IPS DF 6.9 (cell line): ENCODE results near the gene EFHB.
A peak's percentile ranks its signal among the peaks of the same experiment; 100 is the strongest.
"Not testable (repeated sequence)": the region's sequence is repeated elsewhere in the genome, so short reads cannot be mapped to it uniquely, and the experiment has no call there.

Source experiments
- DNase-seq: peaks from one replicate; pipeline ENCODE4 v3.0.0-alpha.2; 2013; ENCODE audit warnings: low read depth, low spot score
- H3K27ac ChIP-seq: one replicate; pipeline ENCODE4 v1.5.1; 2013; ENCODE audit warnings: low read length, control low read depth
- H3K27me3 ChIP-seq: 2 replicates; pipeline ENCODE4 v1.6.1; 2013; ENCODE audit warnings: mild to moderate bottlenecking, low read length; ENCODE audit not compliant: control insufficient read depth, insufficient read depth
- H3K36me3 ChIP-seq: 2 replicates; pipeline ENCODE4 v1.6.1; 2013; ENCODE audit warnings: low read length; ENCODE audit not compliant: control insufficient read depth, insufficient read depth
- H3K4me1 ChIP-seq: 2 replicates; pipeline ENCODE4 v1.6.1; 2013; ENCODE audit warnings: low read length; ENCODE audit not compliant: control insufficient read depth, insufficient read depth
- H3K4me3 ChIP-seq: 2 replicates; pipeline ENCODE4 v1.5.1; 2013; ENCODE audit warnings: mild to moderate bottlenecking, low read length
- H3K9me3 ChIP-seq: 2 replicates; pipeline ENCODE4 v1.6.1; 2013; ENCODE audit warnings: low read length, inconsistent platforms; ENCODE audit not compliant: control insufficient read depth, insufficient read depth
- WGBS: extraction: QIAGEN DNeasy Blood & Tissue Kit; methylation state at CpG from one replicate; pipeline ENCODE4 v1.1.7; 2013; ENCODE audit warnings: mixed read lengths, missing lambda C conversion rate; ENCODE audit not compliant: insufficient read length, insufficient coverage; 5-methylcytosine and 5-hydroxymethylcytosine counted together

EFHB gene

GRCh38 chr3:19934098-19934566 is at the start of gene EFHB:
Gene EFHB, minus strand, starts transcription at chr3:19934217. Its CDS starts 199 bp downstream, at chr3:19934018.
- DNase-seq = peak; percentile 66
- Histone ChIP-seq H3K36me3 (no peaks in the 10 kb centered on the region), H3K4me3 (no peak within 1 kb of the TSS), H3K27me3 (no peaks in the 10 kb centered on the region), H3K9me3 (no peaks in the 10 kb centered on the region), H3K4me1 (no peaks in the 10 kb centered on the region), H3K27ac (no peak within 1 kb of the TSS)
- whole genome bisulfite sequencing = no CpG with 5 or more reads among the region's 5 CpGs

GRCh38 chr3:19972054-19972453 is 38.0 kb upstream of the EFHB start:
- no peaks in the 10 kb centered on the region for H3K9me3 ChIP-seq
- no peak for DNase-seq
- no peak overlapping the region for H3K27ac ChIP-seq
- H3K4me3 ChIP-seq = no peak overlapping the region
- no CpG with 5 or more reads among the region's 3 CpGs for WGBS
- H3K27me3 ChIP-seq = no peaks in the 10 kb centered on the region
- H3K36me3 ChIP-seq = no peaks in the 10 kb centered on the region; the same call in 1 of the 2 replicates
- no peaks in the 10 kb centered on the region for H3K4me1 ChIP-seq

DNA sequence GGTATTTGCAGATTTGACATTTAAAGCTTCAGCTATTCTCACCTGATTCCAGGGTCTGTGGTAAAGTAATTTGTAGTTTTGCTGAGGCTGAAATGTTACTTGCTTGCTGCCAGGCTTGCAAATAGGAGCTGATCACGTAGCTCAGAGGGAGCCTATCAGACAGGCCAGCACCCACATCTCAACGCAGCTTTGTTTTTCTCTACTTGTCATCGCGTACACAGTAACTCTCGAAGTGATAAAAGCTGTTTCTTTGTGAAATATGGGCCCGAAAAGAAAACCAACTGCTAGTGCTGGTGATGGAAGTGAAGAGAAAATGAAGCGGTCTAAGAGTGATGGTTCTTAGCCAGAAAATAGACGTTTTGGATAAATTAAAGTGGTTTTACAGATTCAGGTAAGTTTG is 36.3 kb upstream of the EFHB start:
- no peaks in the 10 kb centered on the region for H3K4me1 ChIP-seq
- H3K9me3 ChIP-seq = no peaks in the 10 kb centered on the region
- WGBS = 100% methylated on average over 1 of the region's 8 CpGs
- no peaks in the 10 kb centered on the region for H3K27me3 ChIP-seq
- no peak for DNase-seq
- no peak overlapping the region for H3K4me3 ChIP-seq
- H3K36me3 ChIP-seq = no peaks in the 10 kb centered on the region; the same call in 1 of the 2 replicates
- no peak overlapping the region for H3K27ac ChIP-seq

GRCh38 chr3:19967812-19968211 is 33.8 kb upstream of the EFHB start:
- H3K27me3 ChIP-seq = no peaks in the 10 kb centered on the region
- no peaks in the 10 kb centered on the region for H3K36me3 ChIP-seq
- no peak overlapping the region for H3K27ac ChIP-seq
- no peaks in the 10 kb centered on the region for H3K9me3 ChIP-seq
- no CpG with 5 or more reads among the region's 4 CpGs for WGBS
- no peak for DNase-seq
- no peaks in the 10 kb centered on the region for H3K4me1 ChIP-seq
- no peak overlapping the region for H3K4me3 ChIP-seq

DNA sequence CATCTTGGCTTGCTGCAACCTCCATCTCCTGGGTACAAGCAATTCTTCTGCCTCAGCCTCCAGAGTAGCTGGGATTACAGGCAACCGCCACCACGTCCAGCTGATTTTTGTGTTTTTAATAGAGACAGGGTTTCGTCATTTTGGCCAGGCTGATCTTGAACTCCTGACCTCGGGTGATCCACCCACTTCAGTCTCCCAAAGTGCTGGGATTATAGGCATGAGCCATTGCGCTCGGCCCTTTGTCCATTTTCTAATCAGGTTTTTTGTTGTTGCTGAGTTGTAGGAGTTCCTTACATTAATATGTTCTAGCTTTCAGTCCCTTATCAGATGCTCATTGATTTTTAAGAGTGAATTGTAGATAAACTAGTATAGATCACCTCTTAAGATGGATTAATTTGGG is 33.2 kb upstream of the EFHB start:
- Histone ChIP-seq H3K9me3 (no peaks in the 10 kb centered on the region), H3K27ac (no peak overlapping the region), H3K27me3 (no peaks in the 10 kb centered on the region), H3K36me3 (no peaks in the 10 kb centered on the region), H3K4me3 (no peak overlapping the region), H3K4me1 (no peaks in the 10 kb centered on the region)
- no peak for DNase-seq
- no CpG with 5 or more reads among the region's 6 CpGs for WGBS

DNA sequence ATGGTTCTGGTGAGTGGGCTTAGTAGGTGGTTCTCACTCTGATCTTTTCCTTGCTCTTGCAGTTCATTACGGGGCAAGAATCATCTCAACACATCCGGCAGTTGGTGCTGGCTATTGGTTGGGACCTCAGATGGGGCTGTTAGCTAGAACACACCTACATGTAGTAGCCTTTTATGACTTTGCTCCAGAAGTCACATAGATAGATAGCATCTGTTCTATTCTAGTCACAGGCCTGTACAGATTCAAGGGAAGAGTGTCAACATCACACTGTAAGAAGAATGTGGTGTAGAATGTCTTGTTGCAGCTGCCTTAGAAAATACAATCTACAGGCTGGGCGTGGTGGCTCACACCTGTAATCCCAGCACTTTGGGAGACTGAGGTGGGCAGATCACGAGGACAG is 27.9 kb upstream of the EFHB start:
- Histone ChIP-seq H3K4me3 (no peak overlapping the region), H3K36me3 (no peaks in the 10 kb centered on the region; the same call in 1 of the 2 replicates), H3K4me1 (no peaks in the 10 kb centered on the region), H3K27me3 (no peaks in the 10 kb centered on the region), H3K9me3 (no peaks in the 10 kb centered on the region), H3K27ac (no peak overlapping the region)
- WGBS = no CpG with 5 or more reads among the region's 4 CpGs
- DNase-seq = no peak

GRCh38 chr3:19960696-19961095 is 26.7 kb upstream of the EFHB start:
- Histone ChIP-seq H3K9me3 (no peaks in the 10 kb centered on the region), H3K4me1 (no peaks in the 10 kb centered on the region), H3K4me3 (no peak overlapping the region), H3K36me3 (no peaks in the 10 kb centered on the region; the same call in none of the 2 replicates), H3K27ac (no peak overlapping the region), H3K27me3 (no peaks in the 10 kb centered on the region)
- WGBS = no CpG with 5 or more reads among the region's 4 CpGs
- no peak for DNase-seq

GRCh38 chr3:19959505-19959904 is 25.5 kb upstream of the EFHB start:
- WGBS = no CpG with 5 or more reads among the region's 4 CpGs
- no peak overlapping the region for H3K4me3 ChIP-seq
- no peaks in the 10 kb centered on the region for H3K27me3 ChIP-seq
- no peak overlapping the region for H3K27ac ChIP-seq
- H3K4me1 ChIP-seq = no peaks in the 10 kb centered on the region
- peaks cover under 1% of the 10 kb centered on the region for H3K36me3 ChIP-seq
- H3K9me3 ChIP-seq = no peaks in the 10 kb centered on the region
- no peak for DNase-seq

DNA sequence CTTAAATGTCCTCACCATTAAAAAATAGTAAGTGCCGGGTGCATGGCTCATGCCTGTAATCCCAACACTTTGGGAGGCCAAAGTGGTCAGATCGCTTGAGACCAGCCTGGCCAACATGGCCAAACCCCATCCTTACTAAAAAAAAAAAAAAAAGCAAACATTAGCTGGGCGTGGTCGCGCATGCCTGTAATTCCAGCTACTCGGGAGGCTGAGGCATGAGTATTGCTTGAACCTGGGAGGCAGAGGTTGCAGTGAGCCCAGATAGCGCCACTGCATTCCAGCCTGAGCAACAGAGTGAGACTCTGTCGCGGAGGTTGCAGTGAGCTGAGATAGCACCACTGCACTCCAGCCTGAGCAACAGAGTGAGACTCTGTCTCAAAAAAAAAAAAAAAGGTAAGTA is 23.3 kb upstream of the EFHB start:
- not testable (repeated sequence) for H3K4me1 ChIP-seq, H3K27ac ChIP-seq, H3K27me3 ChIP-seq, H3K4me3 ChIP-seq, DNase-seq, H3K9me3 ChIP-seq, H3K36me3 ChIP-seq
- no CpG with 5 or more reads among the region's 9 CpGs for WGBS

DNA sequence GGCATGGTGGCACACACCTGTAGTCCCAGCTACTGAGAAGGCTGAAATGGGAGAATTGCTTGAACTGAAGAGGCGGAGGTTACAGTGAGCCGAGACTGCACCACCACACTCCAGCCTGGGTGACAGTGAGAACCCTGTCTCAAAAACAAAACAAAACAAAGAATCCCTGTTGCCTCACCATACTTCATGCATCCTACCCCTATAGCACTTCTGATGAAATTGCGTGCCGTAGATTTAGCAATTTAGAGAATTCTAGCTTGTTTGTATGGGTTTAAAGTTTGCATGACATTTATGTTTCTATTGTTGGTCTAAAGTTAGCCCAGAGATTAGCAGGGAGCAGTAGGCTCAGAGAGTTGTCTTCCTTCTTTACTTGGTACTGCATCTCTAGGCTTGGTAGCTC is 20.7 kb upstream of the EFHB start:
- Histone ChIP-seq H3K27me3 (no peaks in the 10 kb centered on the region), H3K4me1 (no peaks in the 10 kb centered on the region), H3K4me3 (no peak overlapping the region), H3K9me3 (no peaks in the 10 kb centered on the region), H3K27ac (no peak overlapping the region), H3K36me3 (peaks cover 6% of the 10 kb centered on the region)
- no peak for DNase-seq
- WGBS = no CpG with 5 or more reads among the region's 4 CpGs

DNA sequence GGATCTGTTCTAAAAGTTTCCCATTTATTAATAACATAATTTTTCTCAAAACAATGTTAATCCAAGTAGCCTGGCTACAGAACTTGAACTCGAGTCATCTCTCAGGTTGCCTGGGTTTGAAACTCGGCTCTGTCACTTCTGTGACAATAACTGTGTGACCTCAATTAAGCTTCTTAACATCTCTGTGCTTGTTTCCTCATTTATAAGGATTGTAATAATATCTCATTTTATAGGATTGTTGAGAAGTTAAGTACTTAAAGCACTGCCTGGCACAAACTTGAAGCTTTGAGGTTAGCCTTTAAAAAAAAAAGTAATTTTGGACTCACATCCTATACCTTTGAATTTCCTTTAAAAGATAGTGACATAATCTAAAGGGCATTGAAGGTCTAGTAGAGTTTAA is 16.3 kb upstream of the EFHB start:
- H3K9me3 ChIP-seq = no peaks in the 10 kb centered on the region
- H3K27ac ChIP-seq = no peak overlapping the region
- no peaks in the 10 kb centered on the region for H3K27me3 ChIP-seq
- WGBS = no CpG with 5 or more reads among the region's 2 CpGs
- peaks cover 6% of the 10 kb centered on the region; the same call in 1 of the 2 replicates for H3K36me3 ChIP-seq
- peaks cover 4% of the 10 kb centered on the region; the same call in 1 of the 2 replicates for H3K4me1 ChIP-seq
- H3K4me3 ChIP-seq = no peak overlapping the region
- DNase-seq = no peak
